ENCODE measurements around the gene HPD. TPM values are rescaled to one million over a fixed set of nuclear protein-coding genes. Genes with fewer than 3 reads are reported as not detected.
A peak's percentile ranks its signal among the peaks of the same experiment; 100 is the strongest.

Gene HPD
- total and polyA plus RNA-seq, 4 donors = 0.88 to 4.0 (median 1.2) TPM; not detected in 1

DNA sequence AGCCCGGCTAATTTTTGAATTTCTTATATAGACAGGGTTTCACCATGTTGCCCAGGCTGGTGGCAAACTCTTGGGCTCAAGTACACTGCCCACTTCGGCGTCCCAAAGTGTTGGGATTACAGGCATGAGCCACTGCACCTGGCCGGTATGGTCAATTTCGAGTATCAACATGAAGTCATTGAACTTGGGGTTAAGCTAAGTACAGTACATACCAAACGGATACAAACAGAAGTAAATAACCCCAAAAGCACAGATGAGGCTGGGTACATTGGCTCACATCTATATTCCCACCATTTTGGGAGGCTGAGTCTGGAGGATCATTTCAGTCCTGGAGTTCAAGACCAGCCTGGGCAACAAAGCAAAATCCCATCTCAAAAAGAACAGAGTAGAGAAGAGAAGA lies 16.9 kb upstream of the HPD start:
- DNase-seq (no peak), ATAC-seq (ENCODE audit: insufficient read depth, low FRiP score) (no peak)
- no peak for TF ChIP-seq CTCF (IDR thresholded peaks at IDR 0.05; ENCODE audit: control extremely low read depth, extremely low read depth)
- Histone ChIP-seq H3K9me3 (ENCODE audit: control insufficient read depth in 4 of 4, insufficient read depth in 3 of 4, low read length in 3 of 4) (no peaks in the 10 kb centered on the region), H3K36me3 (ENCODE audit: control insufficient read depth in 4 of 4, insufficient read depth in 4 of 4, low read length in 4 of 4) (no peaks in the 10 kb centered on the region), H3K27ac (ENCODE audit: low read depth in 1 of 2, low read length in 1 of 2) (no peak overlapping the region), H3K4me1 (ENCODE audit: control insufficient read depth in 5 of 5, insufficient read depth in 5 of 5, low read length in 5 of 5) (peaks cover 0 to 11% (median 0%) of the 10 kb centered on the region in 5 donors), H3K9ac (ENCODE audit: insufficient read depth in 1 of 2, low read length in 2 of 2) (no peak overlapping the region), H3K27me3 (ENCODE audit: control insufficient read depth in 3 of 3, insufficient read depth in 3 of 3, low read length in 2 of 3) (no peaks in the 10 kb centered on the region), H3K4me3 (no peak overlapping the region)
- 89 to 92% methylated on average over 6 of the region's 6 CpGs for WGBS, 2 donors

DNA sequence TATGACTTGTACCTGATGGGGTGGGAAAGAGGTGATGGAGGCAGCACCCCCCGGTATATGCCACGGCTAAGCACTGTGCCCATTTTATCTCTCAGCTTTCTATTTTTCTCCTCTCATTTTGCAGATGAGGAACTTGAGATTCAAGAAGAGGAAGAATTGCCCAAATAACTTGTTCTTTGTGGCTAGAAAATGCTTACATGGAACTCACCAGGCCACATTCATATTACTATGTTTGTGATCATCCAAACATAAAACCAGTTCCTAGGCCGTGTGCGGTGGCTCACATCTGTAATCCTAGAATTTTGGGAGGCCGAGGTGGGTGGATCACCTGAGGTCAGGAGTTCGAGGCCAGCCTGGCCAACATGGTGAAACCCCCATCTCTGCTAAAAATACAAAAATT lies 15.4 kb upstream of the HPD start:
- Histone ChIP-seq H3K27me3 (ENCODE audit: control insufficient read depth in 3 of 3, insufficient read depth in 3 of 3, low read length in 2 of 3) (no peaks in the 10 kb centered on the region), H3K9me3 (ENCODE audit: control insufficient read depth in 4 of 4, insufficient read depth in 3 of 4, low read length in 3 of 4) (no peaks in the 10 kb centered on the region), H3K9ac (ENCODE audit: insufficient read depth in 1 of 2, low read length in 2 of 2) (no peak overlapping the region), H3K27ac (ENCODE audit: low read depth in 1 of 2, low read length in 1 of 2) (no peak overlapping the region), H3K4me3 (no peak overlapping the region), H3K4me1 (ENCODE audit: control insufficient read depth in 5 of 5, insufficient read depth in 5 of 5, low read length in 5 of 5) (peaks cover 0 to 11% (median 0%) of the 10 kb centered on the region in 5 donors), H3K36me3 (ENCODE audit: control insufficient read depth in 4 of 4, insufficient read depth in 4 of 4, low read length in 4 of 4) (no peaks in the 10 kb centered on the region)
- ATAC-seq (ENCODE audit: insufficient read depth, low FRiP score) (no peak), DNase-seq (no peak)
- no peak for TF ChIP-seq CTCF (IDR thresholded peaks at IDR 0.05; ENCODE audit: control extremely low read depth, extremely low read depth)
- WGBS, 2 donors = 53 to 71% methylated on average over 6 of the region's 6 CpGs

- Histone ChIP-seq H3K4me1 (ENCODE audit: control insufficient read depth in 5 of 5, insufficient read depth in 5 of 5, low read length in 5 of 5) (peaks cover 0 to 11% (median 0%) of the 10 kb centered on the region in 5 donors), H3K27ac (ENCODE audit: low read depth in 1 of 2, low read length in 1 of 2) (no peak overlapping the region), H3K36me3 (ENCODE audit: control insufficient read depth in 4 of 4, insufficient read depth in 4 of 4, low read length in 4 of 4) (no peaks in the 10 kb centered on the region), H3K27me3 (ENCODE audit: control insufficient read depth in 3 of 3, insufficient read depth in 3 of 3, low read length in 2 of 3) (no peaks in the 10 kb centered on the region), H3K9me3 (ENCODE audit: control insufficient read depth in 4 of 4, insufficient read depth in 3 of 4, low read length in 3 of 4) (no peaks in the 10 kb centered on the region), H3K9ac (ENCODE audit: insufficient read depth in 1 of 2, low read length in 2 of 2) (no peak overlapping the region), H3K4me3 (no peak overlapping the region)
- WGBS, 2 donors = 91 to 94% methylated on average over 6 of the region's 6 CpGs
- ATAC-seq (ENCODE audit: insufficient read depth, low FRiP score) (no peak), DNase-seq (peak in 2 of 3 donors; percentile 42 to 58)
- TF ChIP-seq CTCF (IDR thresholded peaks at IDR 0.05; ENCODE audit: control extremely low read depth, extremely low read depth) = no peak
Measured at GRCh38 chr12:121873216-121873569, 14.5 kb upstream of the HPD start.

DNA sequence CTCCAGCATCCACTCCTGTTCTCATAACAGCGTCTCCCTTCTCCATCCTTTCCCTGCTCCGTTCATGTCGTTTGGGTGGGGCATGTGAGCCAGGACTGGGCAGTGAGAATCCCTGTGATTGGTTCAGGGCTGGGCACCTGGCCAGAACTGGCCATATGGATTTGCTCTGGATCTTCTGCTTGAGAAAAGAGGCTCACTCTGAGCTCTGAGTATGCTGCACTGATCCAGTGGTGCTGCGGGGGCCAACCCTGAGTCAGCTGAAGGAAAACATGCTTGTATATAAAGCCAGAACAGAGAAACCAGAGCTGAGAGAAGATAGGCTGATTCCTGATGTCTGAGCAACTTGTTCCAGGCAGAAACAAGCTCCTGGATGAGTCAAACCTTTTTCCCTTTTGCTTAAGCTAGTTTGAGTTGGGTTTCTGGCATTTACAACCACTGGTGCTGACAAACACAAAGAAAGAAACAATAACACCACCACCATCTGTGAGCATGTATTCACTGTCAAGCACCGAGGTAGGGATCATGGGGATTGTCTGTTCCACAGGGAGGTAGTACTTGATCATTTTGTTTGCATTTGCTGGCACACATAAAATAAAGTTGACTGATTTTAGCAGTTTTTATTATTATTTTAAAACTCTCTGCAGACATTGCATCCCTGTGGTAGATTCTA lies 14.0 kb upstream of the HPD start:
- no peak overlapping the region for H3K9ac ChIP-seq (ENCODE audit: insufficient read depth in 1 of 2, low read length in 2 of 2)
- no peak overlapping the region for H3K4me3 ChIP-seq
- H3K27me3 ChIP-seq (ENCODE audit: control insufficient read depth in 3 of 3, insufficient read depth in 3 of 3, low read length in 2 of 3) = no peaks in the 10 kb centered on the region
- no peaks in the 10 kb centered on the region for H3K9me3 ChIP-seq (ENCODE audit: control insufficient read depth in 4 of 4, insufficient read depth in 3 of 4, low read length in 3 of 4)
- WGBS, 2 donors = 62 to 77% methylated on average over 5 of the region's 5 CpGs
- peak; percentile 91 to 96 (median 92) for DNase-seq
- H3K36me3 ChIP-seq (ENCODE audit: control insufficient read depth in 4 of 4, insufficient read depth in 4 of 4, low read length in 4 of 4) = no peaks in the 10 kb centered on the region
- peak; percentile 44 for ATAC-seq (ENCODE audit: insufficient read depth, low FRiP score)
- no peak overlapping the region for H3K27ac ChIP-seq (ENCODE audit: low read depth in 1 of 2, low read length in 1 of 2)
- peaks cover 0 to 11% (median 0%) of the 10 kb centered on the region in 5 donors for H3K4me1 ChIP-seq (ENCODE audit: control insufficient read depth in 5 of 5, insufficient read depth in 5 of 5, low read length in 5 of 5)
- TF ChIP-seq CTCF (IDR thresholded peaks at IDR 0.05; ENCODE audit: control extremely low read depth, extremely low read depth) = no peak

Data from lung (tissue), 12 donors.